HepG2 (cell line): ENCODE results near the gene HS2ST1. TPM values are rescaled to one million over a fixed set of nuclear protein-coding genes. Genes with fewer than 3 reads are reported as not detected.

Source experiments
- ATAC-seq: fragments of 200-7000 bp; cut with Tn5 transposase; 3 replicates; pipeline ENCODE4 v1.9.1; 2020; ENCODE audit warnings: mild to moderate bottlenecking, moderate library complexity
- BruUV-seq: library from RNA; stranded (reverse); fragments of 400-500 nt; replicated peaks from 2 replicates; lab custom pipeline; 2021; lab: Mats Ljungman, UMichigan
- CTCF ChIA-PET: fragments of 300-600 bp; formaldehyde crosslinking; extraction: SDS; loops from one replicate; lab custom pipeline; 2021; ENCODE audit warnings: low total read pairs, inconsistent platforms, low intra/inter-chr PET ratio; lab: Yijun Ruan, JAX
- POLR2A ChIA-PET: fragments of 350-600 bp; sonication (Branson Sonifier 250); formaldehyde crosslinking; loops from one replicate; lab custom pipeline; 2020; ENCODE audit warnings: antibody characterized with exemption, inconsistent platforms; lab: Yijun Ruan, JAX
- DNase-seq: peaks from one replicate; pipeline ENCODE4 v3.0.0-alpha.2; 2015; ENCODE audit warnings: low spot score
- FAIRE-seq: peaks from 3 replicates; lab custom pipeline; 2011; peaks lifted over from hg19 to GRCh38; lab: Jason Lieb, UNC
- H2AFZ ChIP-seq: one replicate; pipeline ENCODE4 v1.6.1; 2011; ENCODE audit warnings: low read length, inconsistent platforms
- H3K27ac ChIP-seq: fragments of 300-600 bp; 3 replicates; pipeline ENCODE4 v1.8.0; 2011; ENCODE audit warnings: mixed run types, mild to moderate bottlenecking, mixed read lengths, low read length, inconsistent platforms; ENCODE audit not compliant: insufficient read depth; ENCODE audit errors: extremely low read length
- H3K27me3 ChIP-seq, 2 experiments: fragments of 200-600 bp in 1 of 2; 2 replicates in 1 of 2; 3 replicates in 1 of 2; pipeline versions ENCODE4 v1.6.0 to v1.8.0; 2011; ENCODE audit warnings: low read length in 2 of 2, mild to moderate bottlenecking in 2 of 2, moderate library complexity in 2 of 2, inconsistent platforms in 1 of 2; ENCODE audit not compliant: insufficient read depth in 2 of 2, control insufficient read depth in 1 of 2
- H3K36me3 ChIP-seq, 2 experiments: fragments of 200-600 bp in 1 of 2; replicated peaks in 1 of 2; 2 replicates in 1 of 2; 3 replicates in 1 of 2; pipeline versions ENCODE4 v1.5.1 to v1.8.0; 2011; ENCODE audit warnings: low read length in 2 of 2, inconsistent platforms in 1 of 2; ENCODE audit not compliant: insufficient read depth in 2 of 2, control insufficient read depth in 1 of 2
- H3K4me1 ChIP-seq: 2 replicates; pipeline ENCODE4 v1.5.1; 2012; ENCODE audit warnings: low read length, inconsistent platforms; ENCODE audit not compliant: insufficient read depth
- H3K4me2 ChIP-seq: 2 replicates; pipeline ENCODE4 v1.6.0; 2011; ENCODE audit warnings: low read depth, low read length, inconsistent platforms
- H3K4me3 ChIP-seq, 3 experiments: fragments of 200-600 bp in 1 of 3; sonication (generic), shearing (Covaris generic) in 1 of 3; replicated peaks in 1 of 3; 2 replicates each; pipeline ENCODE4 v1.5.1; 2011 to 2016; ENCODE audit warnings: low read length in 3 of 3, inconsistent platforms in 2 of 3, low read depth in 2 of 3, mild to moderate bottlenecking in 2 of 3, control low read depth in 1 of 3, mixed read lengths in 1 of 3; ENCODE audit not compliant: insufficient read depth in 1 of 3
- H3K79me2 ChIP-seq: one replicate; pipeline ENCODE4 v1.6.1; 2011; ENCODE audit warnings: low read length, inconsistent platforms; ENCODE audit not compliant: insufficient read depth
- H3K9ac ChIP-seq: 2 replicates; pipeline ENCODE4 v1.6.0; 2011; ENCODE audit warnings: mild to moderate bottlenecking, low read depth, low read length, inconsistent platforms; ENCODE audit not compliant: insufficient read depth
- H3K9me3 ChIP-seq: 2 replicates; pipeline ENCODE4 v1.5.1; 2012; ENCODE audit warnings: mild to moderate bottlenecking, low read length
- H4K20me1 ChIP-seq: 2 replicates; pipeline ENCODE4 v1.6.0; 2011; ENCODE audit warnings: inconsistent platforms, mild to moderate bottlenecking, low read length, moderate library complexity; ENCODE audit not compliant: insufficient read depth
- NR3C1 ChIP-seq: sonication (generic); formaldehyde crosslinking; IDR thresholded peaks from 2 replicates; pipeline ENCODE4 v1.4.0; 2020; ENCODE audit warnings: missing genetic modification reagents
- ZKSCAN8 ChIP-seq: IDR thresholded peaks from 2 replicates; pipeline ENCODE4 v1.6.1; 2016; ENCODE audit warnings: borderline replicate concordance, missing genetic modification reagents, missing compliant biosample characterization
- ZNF138 ChIP-seq: sonication (generic); formaldehyde crosslinking; IDR thresholded peaks from 2 replicates; pipeline ENCODE4 v1.5.0; 2020; ENCODE audit warnings: mild to moderate bottlenecking, low read depth, missing genetic modification reagents
- ZNF143 ChIP-seq: sonication (generic); formaldehyde crosslinking; IDR thresholded peaks from 2 replicates; pipeline ENCODE4 v1.4.0; 2020; ENCODE audit warnings: missing genetic modification reagents
- ZNF280D ChIP-seq: sonication (generic); formaldehyde crosslinking; IDR thresholded peaks from 2 replicates; pipeline ENCODE4 v1.5.1; 2020; ENCODE audit warnings: mild to moderate bottlenecking, missing genetic modification reagents
- ZNF775 ChIP-seq: sonication (generic); formaldehyde crosslinking; IDR thresholded peaks from 2 replicates; pipeline ENCODE4 v1.4.0; 2020; ENCODE audit warnings: missing genetic modification reagents, mild to moderate bottlenecking, moderate library complexity, borderline replicate concordance
- WGBS: methylation state at CpG from one replicate; pipeline ENCODE4 v1.1.6; 2017; ENCODE audit warnings: low lambda C conversion rate; 5-methylcytosine and 5-hydroxymethylcytosine counted together
- in situ Hi-C: cut with HindIII; loops from 2 replicates; pipeline ENCODE4 v1.10.0; 2017; ENCODE audit warnings: low pct_unique_long_range_greater_than_20kb; ENCODE audit not compliant: extremely low pct_ligation_motif_present
- intact Hi-C: fragments of 100-400 bp; cut with micrococcal nuclease; formaldehyde crosslinking; loops from one replicate; pipeline ENCODE4 v1.10.0; 2022; ENCODE audit not compliant: unreplicated experiment
- polyA plus RNA-seq, 8 experiments: library from polyadenylated mRNA; depleted of rRNA in 3 of 8; stranded (reverse) in 7 of 8; unstranded in 1 of 8; fragments of >200 nt; fragmentation: Illumina TruSeq in 4 of 8; extraction: Trizol in 4 of 8; gene quantifications; 2 replicates each; pipeline versions ENCODE4 v1.2.1 to v1.2.3, GENCODE V29; 2011 to 2016; ENCODE audit warnings: low read depth in 4 of 8, missing spikeins in 1 of 8, mixed read lengths in 1 of 8; ENCODE audit not compliant: insufficient read depth in 1 of 8
- total RNA-seq, 5 experiments: library from RNA; depleted of rRNA; stranded (reverse); fragments of >200 nt; fragmentation: Illumina TruSeq; extraction: Trizol; gene quantifications; 2 replicates each; pipeline ENCODE4 v1.2.3, GENCODE V29; 2016; ENCODE audit warnings: low read depth in 1 of 5

The HS2ST1 gene
- total and polyA plus RNA-seq, 2 of the 13 experiments (the other 11 are each of a cell fraction or from before 2014, with no cell fraction given), result 22.1 to 58.7 TPM

- no peaks in the 10 kb centered on the region for H3K27me3 ChIP-seq
- H3K4me2 ChIP-seq, result no peak overlapping the region
- no peak overlapping the region for H2AFZ ChIP-seq
- H3K27ac ChIP-seq, result no peak overlapping the region
- in situ Hi-C loops (loop anchor here (10.0 kb wide), 1 partner anchor 118 kb away; no protein-coding TSS in a partner anchor), intact Hi-C loops (no loop called here)
- ATAC-seq (no peak), DNase-seq (no peak), FAIRE-seq (no peak)
- POLR2A ChIA-PET, result no interaction called here
- no peak overlapping the region for H3K4me3 ChIP-seq
- H3K4me1 ChIP-seq, result no peaks in the 10 kb centered on the region; the same call in 1 of the 2 replicates
- BruUV-seq, result no TSS peak
- no peaks in the 10 kb centered on the region for H3K36me3 ChIP-seq
- TF ChIP-seq ZNF775 (CRISPR knock-in tag) (no peak), ZNF280D (CRISPR knock-in tag) (no peak), ZNF138 (CRISPR knock-in tag) (no peak)
- 97% methylated on average over 3 of the region's 3 CpGs for WGBS
- H4K20me1 ChIP-seq, result no peaks in the 10 kb centered on the region
- no peaks in the 10 kb centered on the region for H3K9me3 ChIP-seq
- CTCF ChIA-PET, result no interaction called here
- H3K79me2 ChIP-seq, result peaks cover 89% of the 10 kb centered on the region
- H3K9ac ChIP-seq, result no peak overlapping the region
Measured at GRCh38 chr1:86953167-86953566, 38.7 kb downstream of the HS2ST1 start.

- no peaks in the 10 kb centered on the region for H3K27me3 ChIP-seq
- no peak overlapping the region for H3K27ac ChIP-seq
- no peaks in the 10 kb centered on the region for H3K9me3 ChIP-seq
- CTCF ChIA-PET, result no interaction called here
- H3K4me2 ChIP-seq, result no peak overlapping the region
- H3K4me3 ChIP-seq, result no peak overlapping the region
- in situ Hi-C loops (loop anchor here (10.0 kb wide), 1 partner anchor 121 kb away; no protein-coding TSS in a partner anchor), intact Hi-C loops (no loop called here)
- H3K9ac ChIP-seq, result no peak overlapping the region
- no peak overlapping the region for H2AFZ ChIP-seq
- BruUV-seq, result no TSS peak
- no peaks in the 10 kb centered on the region for H4K20me1 ChIP-seq
- no peak for ATAC-seq
- peaks cover 69% of the 10 kb centered on the region for H3K79me2 ChIP-seq
- H3K36me3 ChIP-seq, result no peaks in the 10 kb centered on the region
- FAIRE-seq, result no peak
- POLR2A ChIA-PET, result no interaction called here
- DNase-seq, result no peak
- no peaks in the 10 kb centered on the region; the same call in 1 of the 2 replicates for H3K4me1 ChIP-seq
- no peak for TF ChIP-seq NR3C1
- no peak for TF ChIP-seq ZKSCAN8
- no peak for TF ChIP-seq ZNF143 (CRISPR knock-in tag)
- WGBS, result 93% methylated on average over 3 of the region's 3 CpGs
Measured at GRCh38 chr1:86955678-86956077, 41.2 kb downstream of the HS2ST1 start.
